GM21423 (cell line): ENCODE results near the gene COG5.

ENCODE experiments used
- ATAC-seq: cut with Tn5 transposase; IDR thresholded peaks from one replicate; pipeline ENCODE4 v1.9.1; 2021; ENCODE audit warnings: mild to moderate bottlenecking, moderate library complexity; ENCODE audit not compliant: unreplicated experiment

Gene COG5

DNA sequence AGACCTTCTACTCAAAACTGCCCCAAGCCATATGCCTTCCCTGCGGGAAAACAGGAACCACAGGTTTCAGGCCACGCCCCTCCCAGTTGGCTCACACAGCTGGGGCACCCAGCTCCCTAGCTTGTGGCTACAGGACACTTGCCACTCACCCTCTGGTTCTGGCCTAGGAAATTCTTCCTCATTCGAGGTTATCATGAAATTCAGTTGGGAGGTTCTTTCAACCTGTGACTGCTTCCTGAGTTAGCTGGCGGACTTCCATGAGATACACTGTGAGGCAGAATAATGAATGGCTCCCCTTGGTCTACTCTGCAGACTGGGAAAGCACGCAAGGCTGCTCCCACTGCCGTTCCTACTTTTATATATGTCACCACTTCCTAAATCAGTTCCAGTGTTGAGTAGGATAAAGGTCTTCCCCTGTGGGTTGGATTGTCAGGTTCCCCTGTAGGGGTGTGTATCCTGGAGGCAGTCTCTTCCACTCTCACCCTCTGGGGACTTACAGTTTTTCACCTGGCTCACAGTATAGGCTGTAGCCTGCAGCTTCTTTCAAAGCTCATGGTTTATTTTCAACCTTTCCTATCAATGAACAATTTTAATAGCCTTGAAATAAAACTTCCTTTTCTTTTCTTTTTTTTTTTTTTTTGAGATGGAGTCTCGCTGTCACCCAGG is 56.9 kb downstream of the COG5 start:
- no peak for ATAC-seq

DNA sequence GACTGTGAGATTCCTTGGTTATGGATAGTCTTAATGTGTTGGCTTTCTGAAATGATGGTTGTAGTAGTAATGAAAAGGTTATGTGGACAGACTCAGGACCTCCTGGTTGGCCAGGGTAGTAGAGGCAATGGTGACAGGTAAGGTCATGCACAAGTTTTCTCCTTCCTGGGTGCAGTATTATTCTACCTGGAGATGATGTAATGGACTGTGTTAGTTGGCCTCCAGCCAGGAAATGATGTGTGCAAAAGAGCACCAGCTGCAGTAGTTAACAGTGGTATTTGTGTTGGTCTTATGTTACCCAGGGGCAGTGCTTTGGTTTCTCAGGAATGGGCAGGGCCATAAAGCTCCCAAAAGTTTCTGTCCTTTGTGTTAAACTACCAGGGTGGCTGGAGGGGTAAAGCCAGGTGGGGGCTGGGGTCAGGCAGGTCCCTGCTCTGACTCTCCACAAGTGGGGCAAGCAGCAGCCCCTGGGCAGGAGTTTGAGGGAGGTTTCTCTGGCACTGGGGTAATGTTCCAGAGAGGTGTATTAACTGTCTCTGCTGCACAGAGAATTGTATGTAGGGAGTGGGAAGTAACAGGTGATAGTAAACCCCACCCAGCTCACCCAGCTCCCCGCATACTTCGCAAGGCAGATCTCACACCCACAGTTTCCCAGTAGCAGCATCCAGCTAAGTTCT is 57.6 kb downstream of the COG5 start:
- no peak for ATAC-seq

DNA sequence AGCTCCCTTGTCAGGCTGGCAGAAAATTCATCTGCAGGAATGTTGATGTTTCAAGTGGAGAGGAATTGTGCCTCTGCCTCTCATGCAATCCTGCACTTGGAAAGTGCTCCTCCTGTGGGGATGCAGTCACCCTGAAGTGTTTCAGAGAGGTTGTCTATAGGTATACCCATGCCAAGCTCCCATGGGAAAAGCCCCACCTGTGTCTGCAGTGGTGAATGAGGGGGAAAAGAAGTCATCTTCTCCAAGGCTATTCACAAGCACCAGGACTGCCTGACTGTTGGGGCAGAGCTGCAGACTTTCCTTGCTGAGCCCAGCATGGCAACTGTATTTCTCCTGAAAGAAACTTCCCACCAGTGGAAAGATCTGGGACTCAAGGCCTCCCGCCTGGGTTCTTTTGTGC is 58.4 kb downstream of the COG5 start:
- no peak for ATAC-seq

DNA sequence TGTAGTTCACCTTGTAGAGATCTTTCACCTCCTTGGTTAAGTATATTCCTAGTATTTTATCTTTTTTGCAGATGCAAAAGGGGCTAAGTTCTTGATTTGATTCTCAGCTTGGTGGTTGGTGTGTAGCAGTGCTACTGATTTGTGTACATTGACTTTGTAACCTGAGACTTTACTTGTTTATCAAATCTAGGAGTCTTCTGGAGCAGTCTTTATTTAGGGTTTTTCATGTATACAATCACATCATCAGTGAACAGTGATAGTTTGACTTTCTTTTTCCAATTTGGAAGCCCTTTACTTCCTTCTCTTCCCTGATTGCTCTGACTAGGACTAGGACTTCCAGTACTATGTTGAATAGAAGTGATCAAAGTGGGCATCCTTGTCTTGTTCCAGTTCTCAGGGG is 60.0 kb downstream of the COG5 start:
- ATAC-seq: no peak

DNA sequence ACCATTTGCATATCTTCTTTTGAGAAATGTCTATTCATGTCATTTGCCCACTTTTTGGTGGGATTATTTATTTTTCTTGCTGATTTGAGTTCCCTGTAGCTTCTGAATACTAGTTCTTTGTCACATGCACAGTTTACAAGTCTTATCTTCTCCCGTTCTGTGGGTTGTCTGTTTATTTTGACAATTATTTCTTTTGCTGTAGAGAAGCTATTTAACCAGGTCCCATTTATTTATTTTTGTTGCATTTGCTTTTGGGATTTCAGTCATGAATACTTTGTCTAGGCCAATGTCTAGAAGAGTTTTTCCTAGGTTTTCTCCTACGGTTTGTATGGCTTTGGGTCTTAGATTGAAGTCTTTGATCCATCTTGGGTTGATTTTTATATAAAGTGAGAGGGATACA is 60.9 kb downstream of the COG5 start:
- ATAC-seq: no peak

DNA sequence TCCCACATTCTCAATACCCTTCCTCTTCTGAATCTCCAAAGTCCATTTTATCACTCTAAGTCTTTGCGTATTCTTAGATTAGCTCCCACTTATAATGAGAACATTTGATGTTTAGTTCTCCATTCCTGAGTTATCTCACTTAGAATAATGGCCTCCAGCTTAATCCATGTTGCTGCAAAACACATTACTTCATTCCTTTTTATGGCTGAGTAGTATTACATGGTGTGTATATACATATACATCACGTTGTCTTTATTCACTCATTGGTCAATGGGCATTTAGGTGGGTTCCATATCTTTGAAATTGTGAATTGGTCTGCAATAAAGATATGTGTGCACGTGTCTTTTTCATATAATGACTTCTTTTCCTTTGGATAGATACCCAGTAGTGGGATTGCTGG is 61.6 kb downstream of the COG5 start:
- ATAC-seq: no peak

DNA sequence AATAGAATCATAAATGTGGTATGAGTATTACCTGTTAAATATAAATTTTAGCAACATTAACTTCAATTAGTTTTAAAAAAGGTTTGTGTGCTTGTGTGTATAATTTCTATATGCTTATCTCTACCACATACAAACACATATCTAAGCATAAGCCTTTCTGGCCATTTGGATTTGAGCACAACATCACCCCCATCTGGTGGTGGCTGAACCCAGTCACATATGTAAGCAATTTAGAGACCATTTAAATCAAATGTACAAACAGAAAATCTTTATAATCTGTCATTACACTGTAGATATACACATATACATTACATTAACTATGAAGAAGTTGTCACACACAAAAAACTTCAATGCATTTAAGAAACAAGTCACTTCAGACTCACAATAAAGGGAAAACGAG is 62.1 kb downstream of the COG5 start:
- ATAC-seq: no peak

DNA sequence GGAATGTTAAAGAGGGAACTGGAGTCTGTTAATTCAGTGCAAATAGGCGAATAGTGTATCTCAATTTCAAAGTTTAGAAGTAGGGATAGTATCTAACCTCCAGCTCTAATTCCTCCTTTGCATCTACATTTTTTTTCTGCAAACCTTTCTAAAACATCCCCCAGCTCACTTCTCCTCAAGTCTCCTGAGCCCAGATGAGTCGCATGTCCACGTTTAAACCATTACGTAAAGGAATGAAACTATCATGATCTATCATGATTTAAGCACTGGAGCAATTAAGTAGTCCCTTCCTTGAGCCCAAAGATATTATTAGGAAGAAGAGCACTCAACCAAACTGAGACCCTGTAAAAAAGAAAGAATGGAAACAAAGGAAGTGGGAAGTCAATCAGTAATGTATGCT is 64.0 kb downstream of the COG5 start:
- ATAC-seq: no peak

DNA sequence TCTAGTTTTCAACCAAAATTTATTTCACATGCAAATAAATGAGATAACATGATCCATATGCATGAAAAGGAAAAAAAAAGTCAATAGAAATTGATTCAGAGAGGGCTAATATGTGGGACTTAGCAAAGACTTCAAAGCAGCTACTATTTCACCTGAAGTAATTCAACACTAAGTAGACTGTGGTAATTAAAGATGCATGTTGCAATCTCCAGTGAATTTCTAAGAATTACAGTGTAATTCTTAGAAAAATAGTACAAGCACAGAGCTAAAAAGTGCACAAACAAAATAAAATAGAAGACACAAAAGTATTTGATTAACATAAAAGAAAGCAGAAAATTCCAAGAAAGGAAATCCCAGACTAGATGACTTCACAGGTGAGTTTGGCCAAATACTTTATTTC is 68.2 kb downstream of the COG5 start:
- no peak for ATAC-seq

DNA sequence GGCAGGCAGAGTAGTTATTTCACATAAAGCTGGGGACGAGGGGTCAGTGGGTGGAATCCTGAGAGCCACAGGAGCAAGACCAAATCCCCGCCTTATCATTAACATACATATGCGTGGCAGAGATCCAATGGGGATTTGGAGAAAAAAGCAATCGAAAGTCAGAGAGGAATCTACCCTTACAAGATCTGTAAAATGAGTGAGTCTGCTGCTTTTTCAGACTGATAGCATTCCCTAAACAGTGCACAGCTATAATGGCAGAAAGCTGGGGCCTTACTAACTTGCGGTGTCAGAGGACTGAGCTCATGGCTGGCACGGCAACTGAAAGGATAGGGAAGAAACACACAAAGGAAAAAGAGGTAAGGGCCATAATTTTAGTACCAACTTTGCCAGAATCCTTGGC is 68.8 kb downstream of the COG5 start:
- ATAC-seq: no peak

DNA sequence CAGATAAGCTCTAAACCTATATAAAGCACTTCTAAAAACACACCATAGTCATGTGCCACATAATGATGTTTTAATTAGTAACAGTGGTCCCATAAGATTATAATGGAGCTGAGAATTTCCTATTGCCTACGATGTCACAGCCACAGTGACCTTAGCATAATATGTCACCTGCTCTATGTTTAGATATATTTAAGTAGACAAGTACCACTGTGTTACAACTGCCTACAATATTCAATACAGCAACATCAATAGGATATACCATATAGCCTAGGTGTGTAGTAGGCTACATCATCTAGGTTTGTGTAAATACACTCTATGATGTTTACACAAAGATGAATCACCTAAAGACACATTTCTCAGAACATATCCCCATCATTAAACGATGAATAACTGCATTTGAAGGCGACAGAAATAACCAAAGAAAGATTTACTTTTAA is 69.4 kb downstream of the COG5 start:
- no peak for ATAC-seq

DNA sequence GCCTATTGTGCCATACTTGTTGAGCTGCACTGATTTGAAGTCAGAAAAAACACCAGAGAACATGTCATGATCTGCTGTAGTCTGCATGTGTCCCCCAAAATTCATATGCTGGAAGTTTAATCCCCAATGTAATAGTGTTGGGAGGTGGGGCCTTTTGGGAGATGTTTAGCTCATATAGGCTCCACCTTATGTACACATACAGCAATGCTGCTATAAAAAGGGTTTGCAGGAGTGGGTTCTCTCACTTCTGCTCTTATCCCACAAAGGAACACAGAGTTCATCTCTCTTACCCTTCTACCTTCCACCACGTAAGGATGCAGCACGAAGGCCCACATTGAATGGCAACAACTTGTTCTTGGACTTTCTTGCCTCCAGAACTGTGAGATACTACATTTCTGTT is 70.8 kb downstream of the COG5 start:
- no peak for ATAC-seq

DNA sequence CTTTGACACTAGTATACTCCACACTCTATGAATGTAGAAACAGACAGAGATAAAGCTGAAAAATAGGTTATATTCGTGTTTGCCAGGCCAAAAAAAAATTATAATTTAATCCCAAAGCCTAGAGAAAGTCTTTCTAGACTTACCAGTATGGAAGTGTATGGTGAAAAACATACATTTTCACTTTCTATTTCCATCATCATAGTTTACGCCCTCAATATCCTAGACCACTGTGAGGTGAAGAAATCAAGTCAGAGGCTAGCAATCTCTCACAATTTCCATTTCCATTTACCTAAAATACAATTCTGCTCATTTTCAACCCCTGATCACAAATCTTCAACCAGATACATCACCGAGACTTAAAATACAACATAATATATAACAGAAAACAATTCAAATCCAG is 77.7 kb downstream of the COG5 start:
- ATAC-seq: no peak

DNA sequence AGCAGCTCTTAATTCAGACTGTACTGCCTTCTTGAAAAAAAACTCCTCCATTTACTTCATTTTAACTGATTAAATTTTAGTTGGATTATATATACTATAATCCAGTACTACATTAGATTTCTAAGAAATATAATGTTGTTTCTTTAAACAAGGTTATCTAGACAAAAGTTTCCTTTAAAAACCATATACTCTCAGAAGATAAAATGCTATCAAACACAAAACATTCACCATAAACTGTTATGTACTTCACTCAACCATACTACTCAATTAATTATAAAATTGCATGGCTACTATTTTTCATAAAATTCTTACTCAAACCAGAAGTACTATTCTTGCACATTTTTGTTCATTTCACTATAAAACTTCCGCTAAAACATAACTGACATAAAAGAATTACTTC is 81.1 kb downstream of the COG5 start:
- no peak for ATAC-seq

DNA sequence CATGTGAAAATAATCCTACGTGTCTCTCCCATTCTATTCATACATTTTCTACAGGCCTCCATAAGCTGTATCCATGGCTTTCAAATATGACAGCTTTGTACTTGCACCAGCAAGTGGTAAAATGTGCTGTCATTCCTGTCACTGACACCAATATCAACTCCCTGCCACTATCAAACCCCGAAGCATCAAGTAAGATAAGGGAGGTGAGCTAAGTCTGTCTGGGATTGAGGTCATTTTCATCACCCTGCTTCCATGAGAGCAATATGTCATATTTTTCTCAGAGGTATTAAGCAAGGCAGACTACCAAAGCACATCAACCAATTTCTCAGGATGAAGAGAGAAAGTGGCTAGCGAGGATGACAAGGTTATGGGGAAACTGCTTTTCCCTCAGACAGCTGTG is 82.8 kb downstream of the COG5 start:
- no peak for ATAC-seq

DNA sequence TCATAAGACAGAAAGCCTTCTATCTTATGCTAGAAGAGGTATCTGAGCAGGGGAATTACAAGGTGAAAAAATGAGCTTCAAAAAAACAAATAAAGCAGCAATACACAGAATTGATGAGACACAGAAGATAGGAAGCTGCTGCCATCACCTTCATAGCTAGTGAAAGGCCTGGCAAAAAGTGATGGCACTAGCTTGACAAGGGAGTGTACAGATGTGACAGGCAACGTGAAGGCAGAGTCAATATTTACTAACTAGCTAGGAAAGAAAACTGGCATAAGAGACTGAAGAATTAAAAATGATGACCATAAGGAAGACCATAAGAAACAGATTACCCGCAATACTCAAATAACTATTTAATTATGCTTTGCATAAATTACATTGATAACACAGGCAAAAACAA is 84.4 kb downstream of the COG5 start:
- no peak for ATAC-seq

DNA sequence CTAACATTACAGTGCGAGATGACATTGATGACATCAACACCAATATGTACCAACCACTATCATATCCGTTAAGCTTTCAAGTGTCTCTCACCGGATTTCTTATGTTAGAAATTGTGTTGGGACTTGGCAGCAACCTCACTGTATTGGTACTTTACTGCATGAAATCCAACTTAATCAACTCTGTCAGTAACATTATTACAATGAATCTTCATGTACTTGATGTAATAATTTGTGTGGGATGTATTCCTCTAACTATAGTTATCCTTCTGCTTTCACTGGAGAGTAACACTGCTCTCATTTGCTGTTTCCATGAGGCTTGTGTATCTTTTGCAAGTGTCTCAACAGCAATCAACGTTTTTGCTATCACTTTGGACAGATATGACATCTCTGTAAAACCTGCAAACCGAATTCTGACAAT is 89.6 kb downstream of the COG5 start:
- no peak for ATAC-seq

DNA sequence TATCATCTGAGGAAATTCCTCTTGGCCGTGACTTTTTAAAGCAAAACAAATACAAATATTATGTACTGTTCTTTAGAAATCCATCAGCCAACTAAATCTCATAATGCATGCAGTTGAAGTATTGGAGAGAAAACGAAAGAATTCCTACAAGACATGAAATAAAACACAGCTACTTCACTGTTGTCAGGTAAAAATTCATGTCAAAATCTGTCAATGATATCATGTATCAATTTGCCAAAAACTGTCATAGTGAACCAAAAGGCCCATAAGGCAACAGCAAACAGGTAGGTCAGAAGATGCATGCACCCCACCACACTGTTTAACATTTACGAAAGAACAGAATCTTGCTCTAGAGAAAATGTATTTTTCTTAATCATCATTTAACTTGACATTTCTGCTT is 91.6 kb downstream of the COG5 start:
- ATAC-seq: no peak

DNA sequence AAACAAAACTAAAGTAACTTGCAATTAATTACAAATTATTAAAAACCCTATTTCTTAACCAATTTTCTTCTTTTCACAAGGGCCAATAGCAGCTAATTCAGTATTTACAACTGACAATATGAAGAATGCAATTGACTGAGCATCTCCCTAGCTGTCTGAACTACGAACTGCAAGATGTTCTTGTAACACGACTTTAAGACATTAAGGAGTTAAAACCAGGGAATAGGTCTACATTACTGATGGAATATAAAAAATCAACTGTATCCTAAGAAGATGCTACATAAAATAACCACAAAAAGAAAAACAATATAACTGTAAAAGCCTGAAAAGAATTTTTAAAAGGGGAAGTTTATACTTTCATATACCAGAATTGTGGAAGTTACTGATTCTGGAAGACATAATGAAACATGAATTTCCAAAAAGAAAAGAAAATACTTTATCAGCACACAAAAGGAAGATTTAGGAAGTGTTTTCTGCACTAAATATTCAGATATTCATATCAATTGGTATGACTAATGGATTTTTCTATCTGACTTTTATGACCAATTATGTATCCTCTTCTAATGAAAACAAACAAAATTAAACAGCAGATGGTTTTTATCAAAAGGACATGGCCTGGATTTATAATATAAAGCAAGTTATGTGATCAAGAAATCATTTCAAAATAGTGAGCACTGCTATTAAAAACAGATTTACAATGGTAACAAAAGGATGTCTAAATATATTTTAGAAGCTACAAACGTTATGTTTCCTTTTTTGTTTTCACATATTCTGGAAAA is 92.2 kb downstream of the COG5 start:
- ATAC-seq: no peak

DNA sequence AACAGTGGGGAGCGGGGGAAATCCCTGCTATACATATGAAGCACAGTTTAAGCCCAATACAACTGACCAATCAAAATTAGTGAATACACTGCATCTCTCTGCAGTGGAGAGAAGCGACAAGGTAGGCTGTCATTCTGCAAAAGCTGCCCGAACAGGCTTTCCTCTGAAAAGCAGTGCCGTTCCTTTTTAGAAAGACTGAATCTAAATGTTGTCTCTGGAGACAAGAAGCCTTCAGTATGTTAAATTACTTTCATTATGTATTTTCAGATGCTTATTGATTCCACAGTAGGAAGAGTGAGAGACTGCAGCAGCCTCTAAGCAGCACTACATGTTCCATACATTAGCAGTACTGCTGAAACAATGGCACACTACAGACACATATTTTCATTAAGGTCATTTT is 93.8 kb downstream of the COG5 start, which contains the start of gene GPR22:
GPR22 (plus strand) TSS at position 129 of the 400 bp plus-strand sequence. CDS start 4,004 bp downstream, outside the sequence.
- ATAC-seq: no peak

DNA sequence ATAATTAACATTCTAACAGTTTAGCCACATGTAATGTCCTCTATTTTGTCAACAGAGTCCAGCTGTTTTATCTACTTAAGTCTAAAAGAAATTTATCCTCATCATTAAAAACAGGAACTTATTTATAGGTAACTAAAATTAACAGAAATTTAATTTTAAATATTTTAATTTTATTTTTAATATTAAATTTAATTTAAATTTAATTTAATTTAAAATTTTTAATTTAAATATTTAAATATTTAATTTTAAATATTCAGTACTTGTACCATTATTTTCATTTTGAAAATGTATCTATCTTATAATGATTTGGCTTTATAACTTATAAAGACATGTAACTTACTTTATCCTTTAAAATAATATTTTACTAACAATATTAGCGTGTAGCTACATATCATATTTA is 94.9 kb downstream of the COG5 start:
- ATAC-seq: no peak

DNA sequence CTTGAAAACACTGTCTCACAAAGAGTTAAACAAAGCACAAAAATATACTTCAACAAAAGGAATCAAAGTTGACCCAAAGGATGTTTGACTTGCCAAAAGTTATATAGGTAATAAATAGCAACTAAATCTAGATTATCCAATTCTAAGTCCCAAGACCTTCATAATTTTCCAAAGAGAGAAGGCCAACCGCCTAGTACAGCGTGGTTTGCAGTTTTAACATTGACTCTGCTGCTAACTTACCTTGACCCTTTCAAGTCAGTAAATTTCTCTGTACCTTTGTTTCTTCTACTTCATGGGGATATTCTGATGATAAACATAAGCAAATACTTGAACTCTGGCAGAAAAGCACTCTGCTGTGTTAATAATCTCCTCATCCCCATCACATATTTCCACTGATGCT is 95.7 kb downstream of the COG5 start:
- no peak for ATAC-seq
